Heart right ventricle (tissue), 16 donors: ENCODE results near the gene FTO. TPM values are rescaled to one million over a fixed set of nuclear protein-coding genes. Genes with fewer than 3 reads are reported as not detected.

Source experiments
- ATAC-seq, 8 donors: fragments of 200-7000 bp; cut with Tn5 transposase; one replicate each; pipeline ENCODE4 v1.9.1; 2020; ENCODE audit warnings: mild to moderate bottlenecking in 8 of 8, moderate library complexity in 8 of 8, moderate number of reproducible peaks in 1 of 8
- DNase-seq, 2 donors: peaks; one replicate each; pipeline ENCODE4 v3.0.0-alpha.2; 2020
- H3K27ac ChIP-seq, 10 donors: fragments of 200-600 bp; sonication (generic) in 2 of 10; one replicate each; pipeline versions ENCODE4 v1.5.0 to v1.8.0; 2020 to 2022; ENCODE audit warnings: mild to moderate bottlenecking in 3 of 10
- H3K27me3 ChIP-seq, 7 donors: fragments of 200-600 bp; one replicate each; pipeline ENCODE4 v1.8.0; 2021 to 2022; ENCODE audit warnings: mild to moderate bottlenecking in 2 of 7
- H3K36me3 ChIP-seq, 9 donors: fragments of 200-600 bp; sonication (generic) in 1 of 9; one replicate each; pipeline versions ENCODE4 v1.5.0 to v1.8.0; 2020 to 2022; ENCODE audit warnings: mild to moderate bottlenecking in 2 of 9
- H3K4me1 ChIP-seq, 9 donors: fragments of 200-600 bp; sonication (generic) in 1 of 9; one replicate each; pipeline versions ENCODE4 v1.5.0 to v1.8.0; 2020 to 2022; ENCODE audit warnings: mild to moderate bottlenecking in 4 of 9
- H3K4me3 ChIP-seq, 10 donors: fragments of 200-600 bp; sonication (generic) in 2 of 10; one replicate each; pipeline versions ENCODE4 v1.5.0 to v1.8.0; 2020 to 2022; ENCODE audit warnings: mild to moderate bottlenecking in 7 of 10, moderate library complexity in 2 of 10
- H3K9me3 ChIP-seq, 11 donors: fragments of 200-600 bp in 10 of 11; sonication (generic) in 2 of 11; one replicate each; pipeline versions ENCODE4 v1.5.0 to v1.8.0; 2013 to 2022; ENCODE audit warnings: mild to moderate bottlenecking in 2 of 11, control low read depth in 1 of 11, moderate library complexity in 1 of 11
- CTCF ChIP-seq, 9 donors: fragments of 200-600 bp; sonication (generic) in 2 of 9; IDR thresholded peaks; one replicate each; pipeline versions ENCODE4 v1.5.0 to v1.8.0; 2021 to 2022; ENCODE audit warnings: antibody characterized with exemption in 9 of 9, mild to moderate bottlenecking in 5 of 9, moderate library complexity in 1 of 9
- WGBS, 2 donors: extraction: QIAGEN DNeasy Blood & Tissue Kit; methylation state at CpG; one replicate each; pipeline ENCODE4 v1.1.7; 2013; ENCODE audit warnings: inconsistent platforms in 1 of 2; 5-methylcytosine and 5-hydroxymethylcytosine counted together
- intact Hi-C, 10 donors: fragments of 100-400 bp; cut with DNase I; formaldehyde crosslinking; loops; one replicate each; pipeline versions ENCODE4 v1.11.1 to v1.14.2; 2022
- polyA plus RNA-seq, 2 donors: library from polyadenylated mRNA; stranded (reverse); fragments of 200-250 nt; gene quantifications; one replicate each; pipeline ENCODE4 v1.2.3, GENCODE V29; 2013
- total RNA-seq, 10 donors: library from RNA; stranded (reverse); fragmentation: NEBNext Ultra II Directional in 3 of 10; extraction: Animal tissue kit (Norgen Biotek cat#: 25700) in 3 of 10; gene quantifications; one replicate each; pipeline versions ENCODE4 v1.2.1 to v1.2.4, GENCODE V29; 2021 to 2023
- donor health status: Arrhythmogenic right ventricular cardiomyopathy.
- donor health status: ischemic (EF 13 %, LVEDD 7.1; RV severe dilation, severe dysfunction).
- donor health status: healthy with polysubstance abuse.
- donor health status: DM: no; HTN: yes; CAD: no.
- donor health status: DM: no; HTN: no; CAD: no.
- donor health status: ischemic (EF 25% LVEDD 6.9; RV normal size, moderate dysfunction).
- donor health status: ischemic (EF 25% LVEDD 5.7; RV mildly dilated, moderate dysfunction).
- donor health status: healthy.
- donor health status: DM: yes; HTN: yes; CAD: no.
- donor health status: Ischemic cardiomyopathy.
- donor health status: ischemic (EF 35%, LVEDD 5.7; RV mildly dilated, moderate dysfunction).
- donor health status: nonischemic (EF 11% LVEDD 7.7; RV severe dilation, severe dysfunction).
- donor health status: DM: yes; HTN: yes; CAD: no.
- donor health status: PGD.
- donor health status: ischemic (EF 29% LVEDD 5.4; RV normal size, mild dysfunction).
- donor health status: nonischemic (EF 23%, LVEDD 6.1; RV moderate dilation, normal function).

The FTO gene
- total and polyA plus RNA-seq, 12 donors, result 8.5 to 103 (median 90.0) TPM

DNA sequence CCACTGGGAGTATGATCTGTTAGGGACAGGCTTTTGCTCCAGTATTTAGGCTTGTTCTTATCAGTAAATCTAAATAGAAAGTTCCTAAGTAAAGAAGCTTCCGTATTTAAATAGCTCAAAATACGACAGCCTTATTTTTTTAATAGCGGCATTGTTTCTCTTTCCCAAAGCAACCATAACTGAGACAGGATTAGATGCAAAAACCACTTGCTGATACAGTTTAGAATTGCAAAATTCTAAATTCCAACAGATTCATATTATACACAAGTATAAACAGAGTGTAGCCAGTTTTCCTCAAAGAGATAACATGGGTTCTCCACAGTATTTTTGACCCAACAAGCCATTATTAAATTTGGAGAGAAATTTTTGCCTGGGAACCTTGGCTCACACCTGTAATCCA, 276.7 kb downstream of the FTO start:
- H3K27ac ChIP-seq, result no peak overlapping the region
- no peak overlapping the region for H3K4me3 ChIP-seq
- ATAC-seq (no peak), DNase-seq (no peak)
- H3K4me1 ChIP-seq, result peaks cover 0 to 8% (median 0%) of the 10 kb centered on the region in 9 donors
- H3K27me3 ChIP-seq, result no peaks in the 10 kb centered on the region
- H3K36me3 ChIP-seq, result no peaks in the 10 kb centered on the region
- intact Hi-C loops, result no loop called here
- WGBS, 2 donors, result 94 to 96% methylated on average over 3 of the region's 3 CpGs
- TF ChIP-seq CTCF (IDR thresholded peaks at IDR 0.05), result no peak
- H3K9me3 ChIP-seq, result no peaks in the 10 kb centered on the region

DNA sequence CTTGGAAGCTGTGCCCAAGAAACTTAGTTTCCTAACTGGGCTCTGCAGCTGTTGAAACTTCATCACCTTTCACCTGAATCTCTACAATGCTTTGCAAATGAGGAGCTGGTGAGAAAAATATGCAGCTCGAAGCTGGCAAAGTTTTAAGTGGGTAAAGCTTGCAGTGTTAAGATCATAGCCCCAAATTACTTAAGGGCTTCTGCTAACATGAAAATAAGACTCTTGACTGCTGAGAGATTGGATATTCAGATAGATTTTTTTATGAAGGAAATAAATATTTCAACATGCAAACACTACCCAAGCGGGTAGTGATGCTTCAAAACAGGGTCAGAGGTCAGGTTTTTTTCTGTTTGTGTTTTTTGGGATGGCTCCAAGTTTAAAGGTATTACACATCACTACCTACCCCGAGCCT, 278.7 kb downstream of the FTO start:
- peaks cover 0 to 8% (median 0%) of the 10 kb centered on the region in 9 donors for H3K4me1 ChIP-seq
- H3K27me3 ChIP-seq, result no peaks in the 10 kb centered on the region
- no peaks in the 10 kb centered on the region for H3K36me3 ChIP-seq
- 65 to 69% methylated on average over 3 of the region's 3 CpGs for WGBS, 2 donors
- H3K9me3 ChIP-seq, result no peaks in the 10 kb centered on the region
- DNase-seq (no peak), ATAC-seq (no peak)
- no peak overlapping the region for H3K4me3 ChIP-seq
- no peak overlapping the region for H3K27ac ChIP-seq
- TF ChIP-seq CTCF (IDR thresholded peaks at IDR 0.05), result no peak
- intact Hi-C loops, result no loop called here

DNA sequence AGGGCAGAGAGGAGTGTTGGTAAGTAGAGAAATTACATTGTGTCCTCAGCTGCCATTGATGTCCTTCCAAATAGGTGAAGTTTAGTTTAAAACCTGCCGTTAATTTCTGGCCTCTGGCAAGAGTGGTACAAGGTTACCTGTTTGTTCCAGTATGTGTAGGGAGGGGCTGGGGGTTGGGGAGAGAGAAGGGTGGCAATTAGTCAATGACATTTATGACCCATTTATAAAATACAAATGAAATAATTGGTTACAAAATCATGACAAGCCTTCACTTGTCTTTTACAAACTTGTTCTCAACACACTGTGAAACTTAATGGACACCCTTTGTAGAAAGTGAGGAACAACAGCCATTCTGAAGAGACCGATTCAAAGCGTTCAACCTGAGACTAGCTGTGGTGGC, 281.0 kb downstream of the FTO start:
- no peaks in the 10 kb centered on the region for H3K9me3 ChIP-seq
- H3K27ac ChIP-seq, result no peak overlapping the region
- peaks cover 0 to 8% (median 0%) of the 10 kb centered on the region in 9 donors for H3K4me1 ChIP-seq
- TF ChIP-seq CTCF (IDR thresholded peaks at IDR 0.05), result no peak
- WGBS, 2 donors, result 88 to 94% methylated on average over 3 of the region's 3 CpGs
- H3K4me3 ChIP-seq, result no peak overlapping the region
- intact Hi-C loops, result no loop called here
- H3K36me3 ChIP-seq, result no peaks in the 10 kb centered on the region
- no peaks in the 10 kb centered on the region for H3K27me3 ChIP-seq
- ATAC-seq, result no peak
- DNase-seq, result no peak

- no peaks in the 10 kb centered on the region for H3K9me3 ChIP-seq
- peaks cover 0 to 8% (median 0%) of the 10 kb centered on the region in 9 donors for H3K4me1 ChIP-seq
- ATAC-seq (no peak), DNase-seq (no peak)
- H3K27ac ChIP-seq, result no peak overlapping the region
- H3K4me3 ChIP-seq, result no peak overlapping the region
- TF ChIP-seq CTCF (IDR thresholded peaks at IDR 0.05), result no peak
- intact Hi-C loops, result no loop called here
- no peaks in the 10 kb centered on the region for H3K27me3 ChIP-seq
- H3K36me3 ChIP-seq, result no peaks in the 10 kb centered on the region
- WGBS, 2 donors, result 82 to 85% methylated on average over 3 of the region's 3 CpGs
Measured at GRCh38 chr16:53985861-53986260, 281.9 kb downstream of the FTO start.
